ENCODE data around the gene ZBTB7C.
"Not testable (repeated sequence)": the region's sequence is repeated elsewhere in the genome, so short reads cannot be mapped to it uniquely, and the experiment has no call there.

ZBTB7C gene

DNA sequence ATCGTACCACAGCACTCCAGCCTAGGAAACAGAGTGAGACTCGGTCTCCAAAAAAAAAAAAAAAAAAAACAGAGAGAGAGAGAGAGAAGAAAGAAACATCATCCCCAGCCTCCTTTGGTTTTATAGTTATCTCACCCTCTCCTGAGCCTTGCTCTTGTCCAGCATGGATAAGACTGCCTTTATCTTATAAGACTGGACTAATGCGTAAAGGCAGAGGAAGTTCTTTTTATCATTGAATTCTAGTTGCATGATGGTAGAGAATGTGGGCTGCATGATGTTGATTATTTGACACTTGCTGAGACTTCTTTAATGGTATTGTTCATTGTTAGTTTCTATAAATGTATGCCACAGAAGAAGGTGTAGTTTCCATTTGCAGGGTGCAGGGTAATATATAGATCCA lies 124.4 kb downstream of the ZBTB7C start:
- H3K4me3 ChIP-seq (ENCODE audit: low read length): no peak overlapping the region
- TF ChIP-seq, protein P1, sequence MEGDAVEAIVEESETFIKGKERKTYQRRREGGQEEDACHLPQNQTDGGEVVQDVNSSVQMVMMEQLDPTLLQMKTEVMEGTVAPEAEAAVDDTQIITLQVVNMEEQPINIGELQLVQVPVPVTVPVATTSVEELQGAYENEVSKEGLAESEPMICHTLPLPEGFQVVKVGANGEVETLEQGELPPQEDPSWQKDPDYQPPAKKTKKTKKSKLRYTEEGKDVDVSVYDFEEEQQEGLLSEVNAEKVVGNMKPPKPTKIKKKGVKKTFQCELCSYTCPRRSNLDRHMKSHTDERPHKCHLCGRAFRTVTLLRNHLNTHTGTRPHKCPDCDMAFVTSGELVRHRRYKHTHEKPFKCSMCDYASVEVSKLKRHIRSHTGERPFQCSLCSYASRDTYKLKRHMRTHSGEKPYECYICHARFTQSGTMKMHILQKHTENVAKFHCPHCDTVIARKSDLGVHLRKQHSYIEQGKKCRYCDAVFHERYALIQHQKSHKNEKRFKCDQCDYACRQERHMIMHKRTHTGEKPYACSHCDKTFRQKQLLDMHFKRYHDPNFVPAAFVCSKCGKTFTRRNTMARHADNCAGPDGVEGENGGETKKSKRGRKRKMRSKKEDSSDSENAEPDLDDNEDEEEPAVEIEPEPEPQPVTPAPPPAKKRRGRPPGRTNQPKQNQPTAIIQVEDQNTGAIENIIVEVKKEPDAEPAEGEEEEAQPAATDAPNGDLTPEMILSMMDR (conservative IDR thresholded peaks at IDR 0.05; ENCODE audit: low read depth, low read length): no peak
- DNase-seq (ENCODE audit: low read depth): no peak

DNA sequence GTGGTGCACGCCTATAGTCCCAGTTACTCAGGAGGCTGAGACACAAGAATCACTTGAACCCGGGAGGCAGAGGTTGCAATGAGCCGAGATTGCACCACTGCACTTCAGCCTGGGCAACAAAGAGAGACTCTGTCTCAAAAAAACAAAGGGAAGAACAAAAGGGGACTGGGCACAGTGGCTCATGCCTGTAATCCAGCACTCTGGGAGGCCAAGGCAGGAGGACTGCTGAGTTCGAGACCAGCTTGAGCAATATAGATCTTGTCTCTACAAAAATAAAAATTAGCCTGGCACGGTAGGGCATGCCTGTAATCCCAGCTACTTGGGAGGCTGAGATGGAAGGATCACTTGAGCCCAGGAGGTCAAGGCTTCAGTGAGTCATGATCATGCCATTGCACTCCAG lies 125.2 kb downstream of the ZBTB7C start:
- not testable (repeated sequence) for H3K4me3 ChIP-seq (ENCODE audit: low read length); DNase-seq (ENCODE audit: low read depth)

DNA sequence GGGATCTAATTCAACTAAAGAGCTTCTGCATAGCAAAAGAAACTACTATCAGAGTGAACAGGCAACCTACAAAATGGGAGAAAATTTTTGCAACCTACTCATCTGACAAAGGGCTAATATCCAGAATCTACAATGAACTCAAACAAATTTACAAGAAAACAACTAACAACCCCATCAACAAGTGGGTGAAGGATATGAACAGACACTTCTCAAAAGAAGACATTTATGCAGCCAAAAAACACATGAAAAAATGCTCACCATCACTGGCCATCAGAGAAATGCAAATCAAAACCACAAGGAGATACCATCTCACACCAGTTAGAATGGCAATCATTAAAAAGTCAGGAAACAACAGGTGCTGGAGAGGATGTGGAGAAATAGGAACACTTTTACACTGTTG lies 127.7 kb downstream of the ZBTB7C start:
- not testable (repeated sequence) for DNase-seq (ENCODE audit: low read depth); H3K4me3 ChIP-seq (ENCODE audit: low read length)

DNA sequence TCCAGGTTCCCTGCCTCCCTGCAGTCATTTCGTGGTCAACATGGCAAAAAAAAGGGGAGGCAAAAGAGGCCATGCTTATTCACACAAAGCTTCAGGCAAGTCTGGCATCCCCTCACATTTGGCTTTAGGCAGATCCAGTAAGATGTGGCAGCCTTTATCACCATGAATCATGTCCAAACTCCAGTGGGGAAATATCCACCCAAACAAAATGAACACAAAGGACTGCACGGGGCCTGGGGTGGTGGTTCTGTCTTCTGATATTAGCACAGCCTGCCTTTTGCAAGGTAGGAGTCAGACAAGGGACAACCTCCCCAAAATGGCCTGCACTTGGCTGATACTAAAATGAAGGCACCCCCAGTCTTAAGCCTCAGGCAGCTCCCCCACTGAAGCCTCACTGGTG lies 129.9 kb downstream of the ZBTB7C start:
- TF ChIP-seq, protein P1 (conservative IDR thresholded peaks at IDR 0.05; ENCODE audit: low read depth, low read length): no peak
- H3K4me3 ChIP-seq (ENCODE audit: low read length): no peak overlapping the region
- DNase-seq (ENCODE audit: low read depth): no peak

DNA sequence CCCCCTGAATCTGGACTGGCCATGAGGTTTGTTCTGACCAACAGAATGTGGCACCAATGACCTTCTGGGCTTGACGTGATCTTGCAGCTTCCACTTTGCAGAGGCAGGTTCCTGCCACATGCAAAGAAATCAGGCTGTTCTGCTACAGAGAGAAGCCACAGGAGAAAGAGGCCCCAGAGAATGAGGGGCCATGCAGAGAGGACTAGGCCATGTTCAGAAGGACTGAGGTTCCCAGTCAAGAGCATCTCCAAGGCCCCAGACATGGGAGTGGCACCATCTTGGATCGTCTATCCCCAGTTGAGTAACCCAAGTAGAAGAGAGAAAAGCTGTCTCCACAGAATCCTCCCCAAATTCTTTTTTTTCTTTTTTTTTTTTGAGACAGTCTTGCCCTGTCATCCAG lies 131.1 kb downstream of the ZBTB7C start:
- no peak for DNase-seq (ENCODE audit: low read depth)
- H3K4me3 ChIP-seq (ENCODE audit: low read length): no peak overlapping the region
- TF ChIP-seq, protein P1 (conservative IDR thresholded peaks at IDR 0.05; ENCODE audit: low read depth, low read length): no peak

DNA sequence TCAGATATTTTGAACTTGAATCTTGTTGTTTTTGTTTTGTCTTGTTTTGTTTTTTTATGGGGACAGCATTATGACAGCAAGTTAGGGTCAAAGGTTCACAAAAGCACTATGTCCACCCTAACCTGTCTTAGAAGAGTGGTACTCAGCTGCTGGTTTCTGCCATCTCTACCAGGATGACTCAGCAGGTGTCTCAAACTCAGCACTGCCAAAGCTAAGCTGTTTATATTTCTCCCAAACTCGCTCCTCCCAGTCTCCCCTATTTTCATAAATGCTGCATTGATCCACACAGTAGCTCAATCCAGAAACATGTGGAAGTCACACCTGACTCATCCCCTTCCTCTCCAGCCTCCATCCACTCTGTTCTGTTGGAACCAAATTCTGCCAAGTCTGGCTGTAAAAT lies 134.9 kb downstream of the ZBTB7C start:
- TF ChIP-seq, protein P1 (conservative IDR thresholded peaks at IDR 0.05; ENCODE audit: low read depth, low read length): no peak
- H3K4me3 ChIP-seq (ENCODE audit: low read length): no peak overlapping the region
- DNase-seq (ENCODE audit: low read depth): no peak

DNA sequence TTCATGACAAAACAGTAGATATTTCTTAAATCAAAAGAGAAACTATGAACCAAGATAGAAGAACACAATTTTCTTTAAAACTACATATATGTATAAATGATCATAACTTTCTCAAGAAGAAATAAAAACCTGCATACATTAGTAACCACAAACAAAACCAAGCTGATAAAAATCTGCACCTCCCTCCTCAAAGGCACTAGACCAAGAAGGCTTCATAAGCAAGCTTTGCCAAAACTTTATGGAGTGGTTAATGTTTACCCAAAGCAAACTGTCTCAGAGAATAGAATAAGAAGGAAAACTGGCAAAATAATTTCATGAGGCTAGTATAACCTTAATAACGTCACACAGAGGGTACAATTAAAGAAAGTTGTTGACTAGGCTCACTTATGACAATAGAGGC lies 138.3 kb downstream of the ZBTB7C start:
- TF ChIP-seq, protein P1 (conservative IDR thresholded peaks at IDR 0.05; ENCODE audit: low read depth, low read length): no peak
- DNase-seq (ENCODE audit: low read depth): no peak
- no peak overlapping the region for H3K4me3 ChIP-seq (ENCODE audit: low read length)

DNA sequence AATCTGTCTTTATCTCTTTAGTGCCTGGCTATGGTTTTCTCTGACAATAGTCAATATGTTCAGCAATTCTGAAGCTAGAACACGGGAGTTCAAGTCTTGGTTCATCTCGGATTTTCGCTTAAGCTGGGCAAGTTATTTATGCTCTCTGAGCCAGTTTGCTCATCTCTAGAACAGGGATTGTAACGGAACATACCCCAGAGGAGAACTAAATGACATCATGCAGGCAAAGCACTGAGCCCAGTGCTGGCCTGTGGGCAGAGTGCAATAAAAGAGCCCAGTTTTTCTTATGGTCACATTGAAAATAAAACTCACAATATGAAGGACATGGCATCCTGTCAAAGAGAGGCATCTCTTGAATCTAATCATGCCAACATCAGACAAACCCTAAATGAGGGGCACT lies 143.9 kb downstream of the ZBTB7C start:
- H3K4me3 ChIP-seq (ENCODE audit: low read length): no peak overlapping the region
- DNase-seq (ENCODE audit: low read depth): no peak
- TF ChIP-seq, protein P1 (conservative IDR thresholded peaks at IDR 0.05; ENCODE audit: low read depth, low read length): no peak
